H9 (cell line): Measurements from ENCODE around the gene SLX4. TPM values are rescaled to one million over a fixed set of nuclear protein-coding genes. Genes with fewer than 3 reads are reported as not detected.

ENCODE experiments used
- DNase-seq: peaks from one replicate; pipeline ENCODE4 v3.0.0-alpha.2; 2017
- H2AFZ ChIP-seq: one replicate; pipeline ENCODE4 v1.6.1; 2013; ENCODE audit warnings: mild to moderate bottlenecking, low read length, control low read depth, moderate library complexity
- H2AK5ac ChIP-seq: 2 replicates; pipeline ENCODE4 v1.6.1; 2013; ENCODE audit warnings: low read length, control low read depth, mixed read lengths; ENCODE audit not compliant: insufficient read length
- H2BK120ac ChIP-seq: one replicate; pipeline ENCODE4 v1.6.1; 2013; ENCODE audit warnings: low read depth, mild to moderate bottlenecking, low read length, control low read depth, inconsistent platforms; ENCODE audit not compliant: poor library complexity, severe bottlenecking
- H2BK12ac ChIP-seq: 2 replicates; pipeline ENCODE4 v1.6.1; 2013; ENCODE audit warnings: low read length, control low read depth, mixed read lengths, low read depth; ENCODE audit not compliant: insufficient read length
- H2BK15ac ChIP-seq: 2 replicates; pipeline ENCODE4 v1.6.1; 2013; ENCODE audit warnings: low read depth, low read length, control low read depth
- H2BK20ac ChIP-seq: one replicate; pipeline ENCODE4 v1.6.1; 2013; ENCODE audit warnings: low read depth, mild to moderate bottlenecking, low read length, control low read depth, inconsistent platforms; ENCODE audit not compliant: poor library complexity, severe bottlenecking
- H2BK5ac ChIP-seq: 2 replicates; pipeline ENCODE4 v1.6.1; 2013; ENCODE audit warnings: low read length, control low read depth, mixed read lengths; ENCODE audit not compliant: insufficient read length
- H3K14ac ChIP-seq: 2 replicates; pipeline ENCODE4 v1.6.1; 2013; ENCODE audit warnings: low read length, control low read depth; ENCODE audit not compliant: insufficient read depth
- H3K18ac ChIP-seq: 2 replicates; pipeline ENCODE4 v1.6.1; 2013; ENCODE audit warnings: low read depth, mild to moderate bottlenecking, mixed read lengths, low read length, control low read depth; ENCODE audit not compliant: insufficient read length
- H3K23ac ChIP-seq: 2 replicates; pipeline ENCODE4 v1.6.1; 2013; ENCODE audit warnings: low read length, control low read depth, mixed read lengths, low read depth; ENCODE audit not compliant: insufficient read length
- H3K23me2 ChIP-seq: 2 replicates; pipeline ENCODE4 v1.6.1; 2013; ENCODE audit warnings: low read depth, mild to moderate bottlenecking, mixed read lengths, low read length, control low read depth; ENCODE audit not compliant: insufficient read length, poor library complexity, severe bottlenecking
- H3K27ac ChIP-seq: 2 replicates; pipeline ENCODE4 v1.5.1; 2013; ENCODE audit warnings: low read length, control low read depth, mixed read lengths, low read depth; ENCODE audit not compliant: insufficient read length
- H3K27me3 ChIP-seq: 2 replicates; pipeline ENCODE4 v1.6.1; 2013; ENCODE audit warnings: low read length, control low read depth, inconsistent platforms; ENCODE audit not compliant: insufficient read depth
- H3K4ac ChIP-seq: 2 replicates; pipeline ENCODE4 v1.6.1; 2013; ENCODE audit warnings: low read depth, mild to moderate bottlenecking, control low read depth, inconsistent platforms, low read length, moderate library complexity
- H3K4me1 ChIP-seq: 2 replicates; pipeline ENCODE4 v1.6.1; 2013; ENCODE audit warnings: low read length, control low read depth, inconsistent platforms; ENCODE audit not compliant: insufficient read depth
- H3K4me2 ChIP-seq: 2 replicates; pipeline ENCODE4 v1.6.1; 2013; ENCODE audit warnings: low read length, control low read depth, mixed read lengths; ENCODE audit not compliant: insufficient read length, insufficient read depth
- H3K56ac ChIP-seq: 2 replicates; pipeline ENCODE4 v1.6.1; 2013; ENCODE audit warnings: low read depth, mild to moderate bottlenecking, mixed read lengths, low read length, control low read depth; ENCODE audit not compliant: insufficient read length
- H3K79me1 ChIP-seq: 2 replicates; pipeline ENCODE4 v1.6.1; 2013; ENCODE audit warnings: low read depth, mild to moderate bottlenecking, moderate library complexity, low read length, control low read depth, inconsistent platforms; ENCODE audit not compliant: insufficient read depth, poor library complexity, severe bottlenecking
- H3K79me2 ChIP-seq: 2 replicates; pipeline ENCODE4 v1.6.1; 2013; ENCODE audit warnings: low read length, control low read depth, inconsistent platforms; ENCODE audit not compliant: insufficient read depth
- H3K9ac ChIP-seq: 2 replicates; pipeline ENCODE4 v1.6.1; 2013; ENCODE audit warnings: low read length, control low read depth, mixed read lengths; ENCODE audit not compliant: insufficient read length; ENCODE audit errors: extremely low read depth
- H3K9me3 ChIP-seq: one replicate; pipeline ENCODE4 v1.6.1; 2013; ENCODE audit warnings: low read depth, low read length, inconsistent platforms; ENCODE audit not compliant: control insufficient read depth
- H3T11ph ChIP-seq: one replicate; pipeline ENCODE4 v1.6.1; 2013; ENCODE audit warnings: mild to moderate bottlenecking, low read length, control low read depth, inconsistent platforms
- H4K20me1 ChIP-seq: one replicate; pipeline ENCODE4 v1.6.1; 2013; ENCODE audit not compliant: control insufficient read depth, insufficient read length, insufficient read depth
- H4K5ac ChIP-seq: 2 replicates; pipeline ENCODE4 v1.6.1; 2013; ENCODE audit warnings: low read depth, mild to moderate bottlenecking, mixed read lengths, low read length, control low read depth; ENCODE audit not compliant: insufficient read length
- H4K8ac ChIP-seq: replicated peaks from 2 replicates; pipeline ENCODE4 v1.6.1; 2013; ENCODE audit warnings: low read length, control low read depth, mixed read lengths, low read depth; ENCODE audit not compliant: insufficient read length
- H4K91ac ChIP-seq: 2 replicates; pipeline ENCODE4 v1.6.1; 2013; ENCODE audit warnings: low read depth, mild to moderate bottlenecking, moderate library complexity, mixed read lengths, low read length, control low read depth; ENCODE audit not compliant: insufficient read length
- H3K27ac Mint-ChIP-seq, 3 experiments: 2 replicates in 2 of 3; 3 replicates in 1 of 3; pipeline ENCODE4 v1.8.0; 2020 to 2021; ENCODE audit warnings: mixed read lengths in 3 of 3, mild to moderate bottlenecking in 1 of 3, moderate library complexity in 1 of 3
- H3K27me3 Mint-ChIP-seq: 2 replicates; pipeline ENCODE4 v1.8.0; 2021; ENCODE audit warnings: low read depth, mild to moderate bottlenecking, moderate library complexity, mixed read lengths
- H3K36me3 Mint-ChIP-seq, 3 experiments: 2 replicates in 2 of 3; 3 replicates in 1 of 3; pipeline ENCODE4 v1.8.0; 2020 to 2021; ENCODE audit warnings: low read depth in 3 of 3, mixed read lengths in 3 of 3; ENCODE audit not compliant: insufficient read depth in 1 of 3
- H3K4me1 Mint-ChIP-seq, 2 experiments: 2 replicates each; pipeline ENCODE4 v1.8.0; 2020; ENCODE audit warnings: mixed read lengths in 2 of 2
- H3K4me3 Mint-ChIP-seq, 2 experiments: 2 replicates in 1 of 2; 3 replicates in 1 of 2; pipeline ENCODE4 v1.8.0; 2020 to 2021; ENCODE audit warnings: mild to moderate bottlenecking in 2 of 2, mixed read lengths in 2 of 2, moderate library complexity in 1 of 2
- H3K9me3 Mint-ChIP-seq, 2 experiments: 2 replicates in 1 of 2; 3 replicates in 1 of 2; pipeline ENCODE4 v1.8.0; 2020; ENCODE audit warnings: mild to moderate bottlenecking in 2 of 2, mixed read lengths in 2 of 2, moderate library complexity in 1 of 2
- WGBS: extraction: QIAGEN DNeasy Blood & Tissue Kit; methylation state at CpG from one replicate; pipeline ENCODE4 v1.1.7; 2013; ENCODE audit warnings: missing lambda C conversion rate, low lambda C conversion rate, mixed read lengths; ENCODE audit not compliant: insufficient read length; ENCODE audit errors: extremely low coverage; 5-methylcytosine and 5-hydroxymethylcytosine counted together
- total RNA-seq: library from RNA; stranded (reverse); gene quantifications from 2 replicates; pipeline ENCODE4 v1.2.1, GENCODE V29; 2021
- TF ChIP-seq, protein P1 (sequence below): fragments of 200-600 bp; sonication (generic); conservative IDR thresholded peaks from 3 replicates; pipeline ENCODE4 v1.8.0; 2021; ENCODE audit warnings: antibody characterized with exemption, mild to moderate bottlenecking

Gene SLX4
- total RNA-seq, 1 experiment from 2014 or later = 9.9 TPM

DNA sequence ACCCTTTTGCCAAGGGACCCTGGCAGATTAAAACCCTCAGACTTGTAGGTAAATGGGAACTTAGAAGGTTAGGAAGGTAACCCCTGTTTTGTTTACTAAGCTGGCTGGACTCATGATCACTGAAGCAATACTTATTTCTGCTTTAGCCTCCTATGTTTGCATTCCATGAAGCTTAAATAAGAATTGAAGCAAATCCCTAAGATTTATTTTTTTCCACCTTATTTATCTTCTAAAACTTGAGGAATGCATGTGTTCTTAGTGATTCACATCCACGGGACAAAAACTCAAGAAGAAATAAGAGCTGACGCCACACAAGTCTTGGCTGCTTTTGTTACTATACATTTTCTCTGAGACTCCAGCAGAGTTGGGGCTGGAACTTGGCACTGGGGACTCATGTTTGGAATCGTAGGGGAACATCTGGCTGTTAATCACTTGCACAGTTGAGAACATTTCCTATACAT, 75.1 kb downstream of the SLX4 start:
- DNase-seq = no peak
- H4K5ac ChIP-seq = no peak overlapping the region
- no peaks in the 10 kb centered on the region for H3K23me2 ChIP-seq
- no peaks in the 10 kb centered on the region for H3K9me3 Mint-ChIP-seq
- no peak overlapping the region for H3K27ac Mint-ChIP-seq
- H2BK120ac ChIP-seq = no peak overlapping the region
- peaks cover 2% of the 10 kb centered on the region in 2 experiments for H3K4me1 Mint-ChIP-seq
- no peak overlapping the region for H3K4me3 Mint-ChIP-seq
- no peak overlapping the region for H3T11ph ChIP-seq
- no peaks in the 10 kb centered on the region for H3K27me3 ChIP-seq
- no peak overlapping the region for H3K9ac ChIP-seq
- H3K4ac ChIP-seq = no peak overlapping the region
- no peak overlapping the region for H3K4me2 ChIP-seq
- no peaks in the 10 kb centered on the region for H4K20me1 ChIP-seq
- no peak overlapping the region for H3K14ac ChIP-seq
- peaks cover 13 to 20% (median 20%) of the 10 kb centered on the region in 3 experiments; a peak in 6 of 7 replicates for H3K36me3 Mint-ChIP-seq
- H2BK15ac ChIP-seq = no peak overlapping the region
- no peak overlapping the region for H2BK20ac ChIP-seq
- H2AFZ ChIP-seq = no peak overlapping the region
- no peak overlapping the region for H4K91ac ChIP-seq
- no peak overlapping the region for H2BK12ac ChIP-seq
- no peak overlapping the region for H2BK5ac ChIP-seq
- no peaks in the 10 kb centered on the region for H3K79me1 ChIP-seq
- no peaks in the 10 kb centered on the region for H3K4me1 ChIP-seq
- H3K18ac ChIP-seq = no peak overlapping the region
- WGBS = no CpG with 5 or more reads among the region's 3 CpGs
- H3K23ac ChIP-seq = no peak overlapping the region
- no peaks in the 10 kb centered on the region for H3K27me3 Mint-ChIP-seq
- H3K27ac ChIP-seq = no peak overlapping the region
- H3K56ac ChIP-seq = no peak overlapping the region
- H3K9me3 ChIP-seq = no peaks in the 10 kb centered on the region
- no peak overlapping the region for H4K8ac ChIP-seq
- no peak overlapping the region for H2AK5ac ChIP-seq
- H3K79me2 ChIP-seq = no peaks in the 10 kb centered on the region
- TF ChIP-seq, protein P1, sequence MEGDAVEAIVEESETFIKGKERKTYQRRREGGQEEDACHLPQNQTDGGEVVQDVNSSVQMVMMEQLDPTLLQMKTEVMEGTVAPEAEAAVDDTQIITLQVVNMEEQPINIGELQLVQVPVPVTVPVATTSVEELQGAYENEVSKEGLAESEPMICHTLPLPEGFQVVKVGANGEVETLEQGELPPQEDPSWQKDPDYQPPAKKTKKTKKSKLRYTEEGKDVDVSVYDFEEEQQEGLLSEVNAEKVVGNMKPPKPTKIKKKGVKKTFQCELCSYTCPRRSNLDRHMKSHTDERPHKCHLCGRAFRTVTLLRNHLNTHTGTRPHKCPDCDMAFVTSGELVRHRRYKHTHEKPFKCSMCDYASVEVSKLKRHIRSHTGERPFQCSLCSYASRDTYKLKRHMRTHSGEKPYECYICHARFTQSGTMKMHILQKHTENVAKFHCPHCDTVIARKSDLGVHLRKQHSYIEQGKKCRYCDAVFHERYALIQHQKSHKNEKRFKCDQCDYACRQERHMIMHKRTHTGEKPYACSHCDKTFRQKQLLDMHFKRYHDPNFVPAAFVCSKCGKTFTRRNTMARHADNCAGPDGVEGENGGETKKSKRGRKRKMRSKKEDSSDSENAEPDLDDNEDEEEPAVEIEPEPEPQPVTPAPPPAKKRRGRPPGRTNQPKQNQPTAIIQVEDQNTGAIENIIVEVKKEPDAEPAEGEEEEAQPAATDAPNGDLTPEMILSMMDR = no peak
